CD4-positive, alpha-beta T cell treated with Interferon gamma for 1 hour (primary cell): ENCODE measurements around the gene CCDC182.

Source experiments
- DNase-seq: peaks from one replicate; pipeline ENCODE4 v3.0.0-alpha.2; 2020

The CCDC182 gene

DNA sequence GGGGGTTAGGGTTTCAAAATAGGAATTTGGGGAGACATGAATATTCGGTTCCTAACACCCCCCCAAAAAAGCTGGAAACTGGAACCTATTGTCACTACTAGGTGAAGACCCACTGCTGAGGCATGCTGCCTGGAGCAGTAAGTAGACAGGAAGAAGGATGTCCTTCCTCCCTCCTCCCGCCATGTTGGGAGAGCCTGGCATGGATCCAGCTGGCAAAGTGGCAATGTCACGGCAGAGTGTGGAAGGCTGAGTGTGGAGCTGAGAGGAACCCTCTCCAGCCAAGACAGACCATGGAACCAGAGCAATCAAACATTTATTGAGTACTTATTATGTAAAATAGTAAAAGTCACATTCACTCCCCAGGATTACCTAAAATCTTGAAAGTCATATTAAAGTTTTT lies 49.0 kb downstream of the CCDC182 start:
- no peak for DNase-seq
